ENCODE results near the gene GMPR.
"Not testable (repeated sequence)": the region's sequence is repeated elsewhere in the genome, so short reads cannot be mapped to it uniquely, and the experiment has no call there.

The GMPR gene

DNA sequence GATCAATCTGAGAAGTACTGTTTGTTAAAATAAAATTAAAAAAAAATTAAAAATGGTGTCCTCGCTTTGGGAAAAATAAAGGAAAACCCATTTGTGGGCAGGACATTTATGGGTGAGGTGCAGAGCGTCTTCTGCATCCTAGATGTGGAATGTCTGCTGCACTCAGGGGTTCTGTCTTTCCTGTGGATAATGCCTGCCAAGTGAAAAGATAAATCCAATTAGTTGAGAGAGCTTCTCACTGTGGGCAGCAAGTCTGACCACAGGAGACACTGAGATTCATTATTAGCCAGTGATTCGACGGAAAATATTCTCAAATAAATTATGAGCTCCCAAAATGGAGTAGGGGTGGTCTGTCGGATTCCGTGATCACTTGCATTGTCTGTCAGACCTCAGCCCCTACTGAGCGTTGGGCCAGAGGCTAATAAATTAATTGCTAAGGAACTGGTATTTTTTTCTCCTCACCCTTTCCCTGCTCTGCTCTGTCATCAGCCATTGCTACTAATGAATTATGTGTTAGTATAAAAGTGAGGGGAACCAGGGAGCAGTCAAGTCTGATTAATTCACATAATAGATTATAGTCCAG lies 10.0 kb downstream of the GMPR start:
- DNase-seq (ENCODE audit: low read depth) = no peak

DNA sequence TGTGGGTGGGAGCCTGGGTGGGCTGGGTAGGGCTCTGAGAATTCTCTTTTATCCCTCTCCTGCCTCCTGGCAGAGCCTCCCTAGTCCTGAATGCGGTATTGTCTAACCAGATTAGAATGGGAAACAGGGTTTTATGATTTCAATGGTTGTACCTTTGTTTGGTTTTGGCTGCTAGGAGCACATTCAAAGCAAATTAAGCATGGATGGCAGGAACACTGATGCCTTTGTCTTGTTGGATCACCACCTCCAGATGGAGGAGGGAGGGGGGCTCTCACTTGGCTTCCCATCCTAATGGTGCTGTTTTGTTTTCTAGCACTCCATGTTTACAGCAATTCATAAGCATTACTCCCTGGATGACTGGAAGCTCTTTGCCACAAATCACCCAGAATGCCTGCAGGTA lies 11.6 kb downstream of the GMPR start:
- DNase-seq (ENCODE audit: low read depth) = no peak

DNA sequence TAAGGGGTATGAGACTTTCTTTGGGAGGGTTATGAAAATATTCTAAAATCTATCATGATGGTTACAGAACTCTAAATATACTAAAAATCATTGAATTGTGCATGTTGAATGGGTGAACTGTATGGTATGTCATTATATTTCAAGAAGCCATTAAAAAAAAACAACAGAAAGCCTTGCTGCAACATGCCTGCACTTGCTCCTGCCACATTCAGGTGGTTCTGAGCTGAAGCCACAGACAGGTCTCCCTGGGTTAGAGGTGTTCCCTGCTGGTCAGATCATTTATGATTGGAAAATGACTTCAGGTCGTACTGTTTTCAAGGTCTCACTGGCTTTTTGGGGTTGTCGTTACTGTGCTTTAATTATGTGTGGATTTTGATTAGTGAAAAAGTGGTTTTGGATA lies 13.3 kb downstream of the GMPR start:
- DNase-seq (ENCODE audit: low read depth) = no peak

DNA sequence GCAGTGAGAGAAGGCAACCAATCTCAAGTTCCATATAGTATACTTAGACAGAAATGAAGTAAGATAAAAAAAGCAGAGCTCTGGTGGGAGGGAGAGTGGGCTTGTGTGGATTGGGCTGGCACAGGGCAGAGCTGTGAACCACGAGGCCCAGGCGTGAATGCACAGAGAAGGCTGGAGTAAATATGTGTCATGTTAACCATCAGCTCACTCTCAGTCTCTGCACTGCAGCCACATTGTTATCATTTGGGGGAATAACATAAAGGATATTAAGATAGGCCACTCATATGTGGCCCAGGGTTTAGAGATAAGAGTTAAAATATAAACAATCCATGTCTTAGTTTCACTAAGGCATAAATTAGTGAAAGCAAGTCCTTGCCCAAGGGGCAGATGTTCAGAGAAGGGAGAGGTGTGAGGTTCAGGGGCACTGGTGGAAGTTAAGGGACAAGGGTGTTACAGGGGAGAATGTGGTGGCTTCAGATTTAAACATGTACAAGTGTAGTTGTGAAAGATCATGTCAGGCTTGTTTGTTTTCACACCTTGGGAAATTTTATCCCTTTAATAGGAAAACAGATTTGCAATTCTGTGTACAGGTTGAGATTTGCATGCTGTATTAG lies 14.4 kb downstream of the GMPR start:
- no peak for DNase-seq (ENCODE audit: low read depth)

DNA sequence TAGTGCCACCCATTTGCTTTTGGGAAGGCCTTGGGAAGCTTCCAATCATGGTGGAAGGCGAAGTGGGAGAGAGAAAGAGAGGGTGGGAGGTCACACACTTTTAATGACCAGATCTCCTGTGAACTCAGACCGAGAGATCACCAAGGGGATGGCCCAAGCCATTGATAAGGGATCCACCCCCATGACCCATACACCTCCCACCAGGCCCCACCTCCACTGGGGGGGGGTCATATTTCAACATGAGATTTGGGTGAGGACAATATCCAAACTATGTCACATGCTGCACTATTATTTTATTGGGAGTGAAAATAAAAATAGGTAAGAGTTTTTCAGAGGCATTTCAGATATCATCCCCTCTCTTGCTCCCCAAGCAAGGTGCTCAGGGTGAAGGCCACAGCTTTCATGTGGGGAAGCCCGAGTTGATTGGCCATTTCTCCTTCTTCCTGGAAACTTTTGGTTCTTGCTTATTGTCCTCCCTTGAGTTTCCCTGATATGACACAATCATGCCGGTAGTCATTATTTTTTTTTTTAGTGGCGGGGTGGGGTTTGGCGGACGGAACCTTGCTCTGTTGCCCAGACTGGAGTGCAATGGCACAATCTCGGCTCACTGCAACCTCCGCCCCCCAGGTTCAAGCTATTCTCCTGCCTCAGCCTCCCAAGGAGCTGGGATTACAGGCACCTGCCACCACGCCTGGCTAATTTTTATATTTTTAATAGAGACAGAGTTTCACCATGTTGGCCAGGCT lies 15.2 kb downstream of the GMPR start:
- no peak for DNase-seq (ENCODE audit: low read depth)

DNA sequence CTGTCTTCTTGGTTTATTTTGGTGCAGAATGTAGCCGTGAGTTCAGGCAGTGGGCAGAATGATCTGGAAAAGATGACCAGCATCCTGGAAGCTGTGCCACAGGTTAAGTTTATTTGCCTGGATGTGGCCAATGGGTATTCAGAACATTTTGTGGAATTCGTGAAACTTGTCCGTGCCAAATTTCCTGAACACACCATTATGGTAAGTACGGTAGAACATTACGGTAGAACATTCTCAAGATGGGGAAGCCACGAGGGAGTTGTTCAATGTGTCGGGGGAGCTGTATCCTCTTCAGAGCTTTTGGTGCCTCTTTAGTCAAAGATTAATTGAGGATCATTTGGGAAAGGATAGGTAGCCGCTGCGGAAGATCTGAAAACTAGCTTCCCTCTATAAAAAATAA lies 16.1 kb downstream of the GMPR start:
- no peak for DNase-seq (ENCODE audit: low read depth)

DNA sequence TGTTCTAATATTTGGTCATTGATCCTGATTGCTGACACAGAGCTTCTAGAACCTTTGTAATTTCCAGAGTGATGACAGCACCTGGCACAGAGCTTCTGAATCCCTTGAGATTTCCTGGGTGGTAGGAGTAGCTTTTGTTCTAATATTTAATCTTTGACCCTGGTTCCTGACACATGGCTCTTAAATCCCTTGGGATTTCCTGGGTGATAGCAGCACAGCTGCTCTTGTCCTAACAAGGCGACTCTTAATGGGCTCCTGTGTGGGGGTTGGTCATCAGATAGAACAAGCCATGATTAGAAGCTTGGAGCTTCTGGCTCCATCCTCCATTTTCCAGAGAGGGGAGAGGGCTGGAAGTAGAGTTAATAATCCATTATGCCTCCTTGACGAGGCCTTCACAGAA lies 18.4 kb downstream of the GMPR start:
- DNase-seq (ENCODE audit: low read depth) = no peak

DNA sequence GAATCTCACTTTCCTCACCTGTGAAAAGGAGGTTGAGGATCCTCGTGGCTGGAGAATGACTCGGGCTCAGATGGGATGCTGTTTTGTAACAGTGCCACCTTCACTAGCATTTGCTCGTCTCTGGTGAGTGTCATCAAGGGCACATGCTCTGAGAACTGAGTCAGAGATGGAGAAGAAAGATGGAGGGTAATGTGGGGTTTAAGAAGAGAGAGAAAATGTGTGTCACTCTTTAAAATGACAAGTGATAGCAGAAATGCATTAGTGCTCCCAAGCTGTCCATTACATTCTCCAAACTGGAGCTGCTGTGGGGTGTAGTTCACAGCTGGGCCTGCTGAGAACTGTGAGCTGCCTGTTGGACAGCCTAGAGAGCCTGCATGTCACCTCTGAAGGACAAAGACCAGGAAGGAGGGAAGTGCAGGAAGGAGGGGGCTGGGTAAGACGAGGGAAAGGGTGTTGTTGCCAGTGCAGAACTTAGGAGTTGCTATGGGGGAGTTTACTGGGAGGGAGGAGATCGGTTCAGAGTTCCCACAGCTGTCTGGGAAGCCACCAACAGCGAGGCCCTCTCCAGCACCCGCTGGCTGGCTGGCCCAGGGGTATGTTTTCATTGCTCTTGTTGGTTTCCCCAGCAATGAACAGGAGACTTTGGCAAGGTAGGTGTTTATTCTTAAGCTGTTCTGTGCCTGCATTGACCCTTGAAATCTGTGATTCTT lies 19.8 kb downstream of the GMPR start:
- no peak for DNase-seq (ENCODE audit: low read depth)

DNA sequence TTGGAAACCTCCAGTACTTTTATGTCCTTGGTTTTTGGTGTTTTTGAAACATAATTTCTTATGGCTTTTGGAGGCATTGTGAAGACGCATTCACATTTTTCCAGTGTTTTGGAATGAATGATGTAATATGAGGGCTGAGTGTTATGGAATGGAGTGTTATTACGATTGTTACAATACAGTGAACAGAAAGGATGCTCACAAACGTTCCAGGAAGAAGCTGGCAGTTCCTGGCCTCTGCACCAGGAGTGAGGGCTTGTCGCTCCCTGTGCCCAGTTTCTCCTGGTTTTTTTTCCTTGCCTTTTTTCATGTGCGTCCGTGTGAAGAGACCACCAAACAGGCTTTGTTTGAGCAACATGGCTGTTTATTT lies 20.3 kb downstream of the GMPR start:
- DNase-seq (ENCODE audit: low read depth) = no peak

DNA sequence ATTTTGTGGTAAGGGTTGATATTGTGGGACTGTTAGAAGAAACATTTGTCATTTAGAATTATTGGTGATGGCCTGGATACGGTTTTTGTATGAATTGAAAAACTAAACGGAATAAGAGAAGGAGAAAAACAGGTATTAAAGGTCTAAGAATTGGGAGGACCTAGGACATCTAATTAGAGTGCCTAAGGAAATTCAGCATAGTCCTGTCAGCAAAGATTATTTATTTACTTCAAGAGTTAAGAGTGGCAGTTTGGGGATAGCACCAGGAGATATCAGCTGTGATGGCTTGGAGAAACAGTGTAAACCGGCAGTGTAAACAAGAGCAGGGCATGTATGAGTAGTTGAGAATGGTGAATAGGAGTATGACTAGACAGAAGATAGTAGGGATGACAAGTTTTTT lies 21.2 kb downstream of the GMPR start:
- not testable (repeated sequence) for DNase-seq (ENCODE audit: low read depth)

DNA sequence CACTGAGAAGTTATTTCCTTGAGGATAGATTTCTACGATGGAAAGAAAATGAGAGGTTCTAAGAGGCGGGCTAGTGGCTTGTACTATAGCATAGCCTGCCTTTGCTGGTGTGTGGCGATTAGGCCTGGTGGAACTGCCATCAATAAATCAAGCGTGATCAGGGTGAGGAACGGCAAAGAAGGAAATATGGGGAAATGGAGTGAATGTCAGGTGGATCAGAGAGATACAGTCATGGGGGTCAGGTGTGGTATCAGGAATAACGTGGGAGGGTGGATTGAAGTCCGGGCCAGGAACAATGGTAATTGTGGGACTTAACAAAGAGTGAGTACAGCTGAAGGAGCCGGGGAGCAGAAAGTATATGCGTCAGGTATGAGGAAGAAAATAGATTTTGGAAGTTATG lies 22.2 kb downstream of the GMPR start:
- DNase-seq (ENCODE audit: low read depth) = not testable (repeated sequence)

DNA sequence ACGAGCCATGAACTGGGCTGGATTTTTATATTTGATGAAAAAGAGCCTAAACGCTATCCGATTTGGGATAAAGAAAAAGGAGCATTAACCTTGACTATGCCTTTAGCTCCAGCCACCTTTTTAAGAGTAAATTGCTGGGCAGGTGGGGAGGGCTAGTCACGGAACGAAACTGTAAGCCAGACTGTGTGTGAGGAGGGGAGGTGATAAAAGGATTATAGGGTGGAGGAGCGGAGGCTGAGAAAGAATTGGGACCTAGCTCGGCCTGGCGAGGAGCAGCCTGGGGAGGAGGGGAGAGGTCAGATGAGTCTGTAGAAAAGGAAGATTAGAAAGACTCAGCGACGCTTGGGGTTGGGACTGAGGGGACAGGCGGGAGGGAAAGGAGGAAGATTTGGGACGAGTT lies 24.4 kb downstream of the GMPR start:
- DNase-seq (ENCODE audit: low read depth) = not testable (repeated sequence)

DNA sequence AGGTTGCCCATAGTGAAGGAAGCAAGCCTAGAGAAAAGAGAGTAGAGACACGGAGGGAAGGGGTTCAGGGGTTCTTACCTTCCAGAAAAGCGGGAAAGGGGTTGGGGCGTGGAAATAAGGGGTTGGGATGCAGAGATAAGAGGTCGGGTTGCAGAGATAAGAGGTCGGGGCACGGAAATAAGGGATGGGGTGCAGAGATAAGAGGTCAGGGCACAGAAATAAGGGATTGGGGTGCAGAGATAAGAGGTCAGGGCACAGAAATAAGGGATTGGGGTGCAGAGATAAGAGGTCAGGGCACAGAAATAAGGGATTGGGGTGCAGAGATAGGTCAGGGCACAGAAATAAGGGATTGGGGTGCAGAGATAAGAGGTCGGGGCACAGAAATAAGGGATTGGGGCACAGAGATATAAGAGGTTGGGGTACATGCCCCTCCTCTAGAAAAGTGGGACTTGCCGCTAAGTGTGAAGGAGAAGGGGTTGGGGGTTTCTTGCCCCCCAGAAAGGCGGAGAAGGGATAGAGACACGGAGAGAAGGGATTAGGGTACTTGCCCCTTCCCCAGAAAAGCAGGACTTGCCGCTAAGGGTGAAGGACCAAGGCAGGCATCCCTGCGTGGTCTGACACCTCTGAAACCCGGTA lies 25.2 kb downstream of the GMPR start:
- DNase-seq (ENCODE audit: low read depth) = not testable (repeated sequence)

DNA sequence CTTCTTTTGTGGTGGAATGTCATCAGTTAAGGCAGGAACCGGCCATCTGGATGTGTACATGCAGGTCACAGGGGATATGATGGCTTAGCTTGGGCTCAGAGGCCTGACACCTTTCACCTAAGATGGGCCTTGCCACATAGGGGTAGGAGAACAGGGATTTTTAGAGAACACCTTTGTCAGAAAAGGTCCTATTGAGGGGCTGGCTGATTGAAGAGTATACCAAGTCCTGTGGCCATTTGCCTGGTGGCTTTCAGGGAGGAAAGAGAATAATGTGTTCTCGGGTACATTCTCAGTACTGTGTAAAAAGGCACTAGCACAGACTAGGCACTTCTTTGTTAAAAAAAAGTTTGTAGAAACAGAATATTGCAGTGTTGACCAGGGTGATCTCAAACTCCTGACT lies 26.4 kb downstream of the GMPR start:
- DNase-seq (ENCODE audit: low read depth) = no peak

DNA sequence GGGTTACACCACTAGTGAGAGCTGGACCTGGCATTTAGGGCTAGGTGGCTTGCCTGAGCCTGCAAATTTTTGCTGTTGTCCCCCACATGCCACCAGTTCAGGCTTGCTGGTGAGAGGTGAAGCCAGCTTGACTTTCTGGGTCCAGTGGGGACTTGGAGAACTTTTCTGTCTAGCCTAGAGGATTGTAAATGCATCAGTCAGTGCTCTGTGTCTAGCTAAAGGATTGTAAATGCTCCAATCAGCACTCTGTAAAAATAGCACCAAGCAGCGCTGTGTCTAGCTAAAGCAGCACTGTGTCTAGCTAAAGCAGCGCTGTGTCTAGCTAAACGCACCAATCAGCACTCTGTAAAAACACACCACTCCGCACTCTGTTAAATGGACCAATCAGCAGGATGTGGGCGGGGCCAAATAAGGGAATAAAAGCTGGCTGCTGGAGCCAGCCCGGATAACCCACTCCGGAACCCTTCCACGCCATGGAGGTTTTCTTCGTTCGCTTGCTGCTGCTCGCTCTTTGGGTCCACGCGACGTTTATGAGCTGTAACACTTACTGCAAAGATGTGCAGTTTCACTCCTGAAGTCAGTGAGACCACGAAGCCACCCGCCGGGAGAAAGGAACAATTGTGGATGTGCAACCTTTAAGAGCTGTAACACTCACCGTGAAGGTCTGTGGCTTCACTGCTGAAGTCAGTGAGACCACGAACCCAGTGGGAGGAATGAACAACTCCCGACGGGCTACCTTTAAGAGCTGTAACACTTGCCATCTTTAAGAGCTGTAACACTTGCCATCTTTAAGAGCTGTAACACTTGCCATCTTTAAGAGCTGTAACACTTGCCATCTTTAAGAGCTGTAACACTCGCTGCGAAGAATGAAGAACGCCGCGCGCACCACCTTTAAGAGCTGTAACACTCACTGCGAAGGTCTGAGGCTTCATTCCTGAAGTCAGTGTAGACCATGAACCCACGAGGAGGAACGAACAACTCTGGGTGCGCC lies 27.3 kb downstream of the GMPR start:
- DNase-seq (ENCODE audit: low read depth) = no peak

DNA sequence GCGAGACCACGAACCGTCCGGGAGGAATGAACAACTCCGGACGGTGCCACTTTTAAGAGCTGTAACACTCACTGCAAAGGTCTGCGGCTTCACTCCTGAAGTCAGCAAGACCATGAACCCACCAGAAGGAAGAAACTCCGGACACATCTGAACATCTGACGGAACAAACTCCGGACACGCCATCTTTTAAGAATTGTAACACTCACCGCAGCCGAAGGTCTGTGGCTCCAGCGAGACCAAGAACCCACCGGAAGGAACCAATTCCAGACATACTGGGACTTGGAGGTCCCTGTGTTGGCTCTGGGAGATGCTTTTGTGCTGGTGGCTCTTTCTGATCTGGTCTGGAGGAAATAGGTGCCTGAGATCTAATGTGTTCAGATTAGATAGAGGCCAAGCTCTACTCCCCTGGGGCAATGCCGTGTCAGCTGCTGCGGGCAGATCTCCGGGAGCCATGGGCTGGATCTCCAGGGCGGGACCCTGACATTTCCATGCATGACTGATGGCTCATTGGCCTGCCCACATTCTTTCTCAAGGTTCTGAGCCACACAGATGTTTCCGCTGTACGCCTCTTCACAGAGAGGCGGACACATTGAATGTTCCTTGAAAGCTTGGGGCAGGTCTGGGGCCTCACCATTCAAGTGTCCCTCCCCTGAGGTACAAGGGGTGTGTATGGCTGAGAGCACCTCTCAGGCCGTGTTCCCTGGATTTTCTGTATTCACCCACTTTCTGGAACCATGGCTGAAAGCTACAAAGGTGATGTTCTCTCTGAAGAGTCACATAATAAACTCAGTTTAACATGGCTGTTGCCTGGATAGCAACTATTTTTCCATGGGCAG lies 29.3 kb downstream of the GMPR start:
- DNase-seq (ENCODE audit: low read depth) = no peak

DNA sequence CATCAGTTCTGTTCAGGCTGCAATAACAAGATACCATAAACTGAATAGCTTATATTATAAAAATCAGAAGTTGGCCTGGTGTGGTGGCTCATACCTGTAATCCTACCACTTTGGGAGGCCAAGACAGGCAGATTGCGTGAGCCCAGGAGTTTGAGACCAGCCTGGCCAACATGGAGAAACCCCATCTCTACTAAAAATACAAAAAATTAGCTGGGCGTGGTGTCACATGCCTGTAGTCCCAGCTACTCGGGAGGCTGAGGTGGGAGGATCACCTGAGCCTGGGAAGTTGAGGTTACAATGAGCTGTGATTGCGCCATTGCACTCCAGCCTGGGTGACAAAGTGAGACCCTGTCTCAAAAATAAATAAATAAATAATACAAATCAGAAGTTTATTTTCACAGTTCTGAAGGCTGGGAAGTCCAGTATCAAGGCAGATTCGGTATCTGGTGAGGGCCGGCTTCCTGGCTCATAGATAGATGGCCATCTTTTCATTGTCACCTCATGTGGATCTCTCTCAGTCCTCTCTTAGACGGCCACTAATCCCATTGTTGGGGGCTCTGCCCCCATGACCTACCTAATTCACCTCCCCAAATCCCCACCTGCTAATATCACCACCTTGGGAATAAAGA lies 31.2 kb downstream of the GMPR start:
- DNase-seq (ENCODE audit: low read depth) = not testable (repeated sequence)

DNA sequence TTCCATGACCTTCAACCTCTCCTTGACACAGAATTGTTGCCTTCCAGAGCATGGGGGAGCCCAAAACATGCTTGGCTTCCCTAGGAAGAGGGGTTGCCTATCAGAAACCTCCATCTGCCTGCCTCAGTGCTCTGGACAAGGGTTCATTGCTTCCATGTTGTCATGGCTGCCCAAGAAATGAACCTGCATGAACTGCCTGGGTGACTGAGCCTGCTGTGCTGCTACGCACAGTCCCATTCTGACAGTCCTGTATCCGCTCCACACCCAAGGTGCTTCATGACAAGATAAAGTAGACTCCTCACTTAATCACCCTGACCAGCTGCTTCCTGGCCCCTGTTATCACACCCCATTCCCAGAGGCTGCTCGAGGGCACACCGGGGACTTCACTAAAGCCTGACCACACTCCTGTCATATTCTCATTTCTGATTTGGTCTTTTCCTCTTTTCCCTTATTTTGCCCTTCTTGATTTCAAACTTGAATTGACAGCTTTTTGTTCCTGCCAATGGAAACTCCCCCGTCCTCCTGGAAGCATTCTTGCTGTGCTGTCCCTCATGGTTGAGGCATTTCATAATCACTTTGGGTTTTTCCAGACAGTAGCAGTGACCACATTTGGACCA lies 31.9 kb downstream of the GMPR start:
- DNase-seq (ENCODE audit: low read depth) = no peak

DNA sequence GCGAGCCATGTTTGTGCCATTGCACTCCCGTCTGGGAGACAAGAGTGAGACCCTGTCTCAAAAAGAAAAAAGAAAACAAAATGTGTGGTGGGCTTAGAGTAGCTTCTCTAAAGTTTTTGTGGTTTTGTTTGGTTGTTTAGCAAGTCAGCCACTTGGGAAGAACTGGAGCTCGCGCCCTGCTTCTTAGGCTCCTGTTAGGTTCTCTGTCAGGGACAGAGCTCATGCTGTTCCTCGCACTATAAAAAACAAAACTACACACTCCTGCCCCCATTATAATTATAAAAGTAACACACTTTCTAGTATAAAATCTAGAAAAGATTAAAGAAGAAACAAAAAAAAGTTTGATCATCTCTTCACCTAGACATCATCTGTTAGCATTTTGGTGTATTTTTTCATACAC lies 33.0 kb downstream of the GMPR start:
- no peak for DNase-seq (ENCODE audit: low read depth)

DNA sequence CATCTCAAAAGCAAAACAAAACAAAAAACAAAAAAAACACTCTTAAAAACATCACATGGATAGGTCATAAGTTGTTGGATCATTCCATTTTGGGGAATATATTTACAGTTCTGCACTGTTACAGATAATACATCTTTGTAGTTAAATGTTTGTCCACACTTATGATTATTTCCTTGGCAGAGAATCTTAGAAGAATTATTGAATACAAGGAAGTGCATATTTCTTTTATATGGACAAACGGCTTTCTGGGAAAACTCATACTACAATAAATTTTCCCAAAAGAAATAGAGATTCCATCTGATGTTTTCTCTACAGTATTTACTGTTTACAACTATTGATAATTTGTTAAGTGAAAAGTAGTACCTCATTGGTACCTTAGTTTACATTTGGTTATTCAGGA lies 33.8 kb downstream of the GMPR start:
- DNase-seq (ENCODE audit: low read depth) = no peak

Measured in stimulated activated CD4-positive, alpha-beta T cell treated with anti-CD3 and anti-CD28 coated beads, Interleukin-2, amount 100 ng/mL, for 4 hours (primary cell).